ELR (cell line): ENCODE results near the gene RFX8.
A peak's percentile ranks its signal among the peaks of the same experiment; 100 is the strongest.

Experiments
- DNase-seq: peaks from one replicate; pipeline ENCODE4 v3.0.0-alpha.2; 2015; ENCODE audit warnings: low read depth

The RFX8 gene

GRCh38 chr2:101410114-101410513, 64.8 kb downstream of the RFX8 start:
- no peak for DNase-seq

- DNase-seq = no peak
Measured at GRCh38 chr2:101409699-101410098, 65.2 kb downstream of the RFX8 start.

- no peak for DNase-seq
Measured at GRCh38 chr2:101408925-101409324, 66.0 kb downstream of the RFX8 start.

- no peak for DNase-seq
Measured at GRCh38 chr2:101405351-101405899, 69.5 kb downstream of the RFX8 start.

- DNase-seq = no peak
Measured at GRCh38 chr2:101403745-101404144, 71.2 kb downstream of the RFX8 start.

- DNase-seq = no peak
Measured at GRCh38 chr2:101402630-101403029, 72.3 kb downstream of the RFX8 start.

GRCh38 chr2:101401906-101402305, 73.0 kb downstream of the RFX8 start:
- DNase-seq = no peak

GRCh38 chr2:101401326-101401665, 73.6 kb downstream of the RFX8 start:
- DNase-seq = no peak

- no peak for DNase-seq
Measured at GRCh38 chr2:101400506-101401325, 74.2 kb downstream of the RFX8 start.

- no peak for DNase-seq
Measured at GRCh38 chr2:101400048-101400447, 74.9 kb downstream of the RFX8 start.

GRCh38 chr2:101399021-101399799, 75.7 kb downstream of the RFX8 start:
- no peak for DNase-seq

GRCh38 chr2:101398116-101398821, 76.6 kb downstream of the RFX8 start:
- DNase-seq = no peak

GRCh38 chr2:101396316-101396717, 78.6 kb downstream of the RFX8 start:
- peak; percentile 96 for DNase-seq

- DNase-seq = no peak
Measured at GRCh38 chr2:101395545-101396315, 79.2 kb downstream of the RFX8 start.

GRCh38 chr2:101388232-101388631, 86.7 kb downstream of the RFX8 start:
- DNase-seq = peak; percentile 78

GRCh38 chr2:101387151-101387834, 87.6 kb downstream of the RFX8 start, which contains the start of gene CREG2:
CREG2 (minus strand) TSS chr2:101387503; CDS start chr2:101387457, 46 bp downstream.
- DNase-seq = peak; percentile 74

- no peak for DNase-seq
Measured at GRCh38 chr2:101386599-101387150, 88.2 kb downstream of the RFX8 start.

- no peak for DNase-seq
Measured at GRCh38 chr2:101383016-101383541, 91.8 kb downstream of the RFX8 start.

- DNase-seq = no peak
Measured at GRCh38 chr2:101382442-101382841, 92.5 kb downstream of the RFX8 start.

GRCh38 chr2:101380376-101380775, 94.5 kb downstream of the RFX8 start:
- DNase-seq = peak; percentile 88
